ENCODE data around the gene ANKHD1. TPM values are rescaled to one million over a fixed set of nuclear protein-coding genes. Genes with fewer than 3 reads are reported as not detected.

ANKHD1 gene
- total and polyA plus RNA-seq, 9 of the 15 experiments (the other 6 are each of a cell fraction or from before 2014, with no cell fraction given), result 38.9 to 138 (median 78.7) TPM

- TF ChIP-seq, protein P1, sequence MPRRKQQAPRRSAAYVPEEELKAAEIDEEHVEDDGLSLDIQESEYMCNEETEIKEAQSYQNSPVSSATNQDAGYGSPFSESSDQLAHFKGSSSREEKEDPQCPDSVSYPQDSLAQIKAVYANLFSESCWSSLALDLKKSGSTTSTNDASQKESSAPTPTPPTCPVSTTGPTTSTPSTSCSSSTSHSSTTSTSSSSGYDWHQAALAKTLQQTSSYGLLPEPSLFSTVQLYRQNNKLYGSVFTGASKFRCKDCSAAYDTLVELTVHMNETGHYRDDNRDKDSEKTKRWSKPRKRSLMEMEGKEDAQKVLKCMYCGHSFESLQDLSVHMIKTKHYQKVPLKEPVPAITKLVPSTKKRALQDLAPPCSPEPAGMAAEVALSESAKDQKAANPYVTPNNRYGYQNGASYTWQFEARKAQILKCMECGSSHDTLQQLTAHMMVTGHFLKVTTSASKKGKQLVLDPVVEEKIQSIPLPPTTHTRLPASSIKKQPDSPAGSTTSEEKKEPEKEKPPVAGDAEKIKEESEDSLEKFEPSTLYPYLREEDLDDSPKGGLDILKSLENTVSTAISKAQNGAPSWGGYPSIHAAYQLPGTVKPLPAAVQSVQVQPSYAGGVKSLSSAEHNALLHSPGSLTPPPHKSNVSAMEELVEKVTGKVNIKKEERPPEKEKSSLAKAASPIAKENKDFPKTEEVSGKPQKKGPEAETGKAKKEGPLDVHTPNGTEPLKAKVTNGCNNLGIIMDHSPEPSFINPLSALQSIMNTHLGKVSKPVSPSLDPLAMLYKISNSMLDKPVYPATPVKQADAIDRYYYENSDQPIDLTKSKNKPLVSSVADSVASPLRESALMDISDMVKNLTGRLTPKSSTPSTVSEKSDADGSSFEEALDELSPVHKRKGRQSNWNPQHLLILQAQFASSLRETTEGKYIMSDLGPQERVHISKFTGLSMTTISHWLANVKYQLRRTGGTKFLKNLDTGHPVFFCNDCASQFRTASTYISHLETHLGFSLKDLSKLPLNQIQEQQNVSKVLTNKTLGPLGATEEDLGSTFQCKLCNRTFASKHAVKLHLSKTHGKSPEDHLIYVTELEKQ (CRISPR knock-in tag; IDR thresholded peaks at IDR 0.05), result no peak
- TF ChIP-seq CREM (IDR thresholded peaks at IDR 0.05; ENCODE audit: low read depth) (peak; percentile 49), PTRF (tag; IDR thresholded peaks at IDR 0.05) (no peak), U2AF2 (optimal IDR thresholded peaks at IDR 0.05; ENCODE audit: low read depth, low read length) (no peak), ZNF274 (IDR thresholded peaks at IDR 0.05; ENCODE audit: borderline replicate concordance, low read depth, low read length) (no peak), TBP (optimal IDR thresholded peaks at IDR 0.05; ENCODE audit: low read depth, low read length) (peak; percentile 76), ZNF324 (CRISPR knock-in tag; IDR thresholded peaks at IDR 0.05) (no peak; the same call in 1 of the 2 replicates), ZNF830 (CRISPR knock-in tag; IDR thresholded peaks at IDR 0.05) (no peak), MECOM (CRISPR knock-in tag; IDR thresholded peaks at IDR 0.05) (no peak; the same call in 1 of the 2 replicates), ZNF644 (tag; IDR thresholded peaks at IDR 0.05; ENCODE audit: low read depth) (no peak), PCBP2 (IDR thresholded peaks at IDR 0.05; ENCODE audit: low read depth, low read length, poor library complexity, severe bottlenecking) (no peak), BCL6 (CRISPR knock-in tag; IDR thresholded peaks at IDR 0.05) (no peak), ZFPM2 (CRISPR knock-in tag; IDR thresholded peaks at IDR 0.05) (no peak), TOE1 (IDR thresholded peaks at IDR 0.05; ENCODE audit: borderline replicate concordance) (no peak), TOE1 (CRISPR knock-in tag; IDR thresholded peaks at IDR 0.05; ENCODE audit: borderline replicate concordance, low read depth) (no peak), HDAC2 (IDR thresholded peaks at IDR 0.05) (peak; percentile 73), CTCF (IDR thresholded peaks at IDR 0.05 in 2 of 3, conservative IDR thresholded peaks at IDR 0.05 in 1 of 3; ENCODE audit: insufficient read depth in 2 of 3, low read depth in 1 of 3, low read length in 3 of 3) (no peak), HNRNPH1 (optimal IDR thresholded peaks at IDR 0.05; ENCODE audit: low read depth, low read length) (no peak), DPF2 (IDR thresholded peaks at IDR 0.05) (no peak), E2F1 (CRISPR knock-in tag; IDR thresholded peaks at IDR 0.05) (peak; percentile 89; the same call in 1 of the 2 replicates), ZNF146 (CRISPR knock-in tag; IDR thresholded peaks at IDR 0.05; ENCODE audit: unreplicated experiment) (no peak)
- TF ChIP-seq, protein P2, sequence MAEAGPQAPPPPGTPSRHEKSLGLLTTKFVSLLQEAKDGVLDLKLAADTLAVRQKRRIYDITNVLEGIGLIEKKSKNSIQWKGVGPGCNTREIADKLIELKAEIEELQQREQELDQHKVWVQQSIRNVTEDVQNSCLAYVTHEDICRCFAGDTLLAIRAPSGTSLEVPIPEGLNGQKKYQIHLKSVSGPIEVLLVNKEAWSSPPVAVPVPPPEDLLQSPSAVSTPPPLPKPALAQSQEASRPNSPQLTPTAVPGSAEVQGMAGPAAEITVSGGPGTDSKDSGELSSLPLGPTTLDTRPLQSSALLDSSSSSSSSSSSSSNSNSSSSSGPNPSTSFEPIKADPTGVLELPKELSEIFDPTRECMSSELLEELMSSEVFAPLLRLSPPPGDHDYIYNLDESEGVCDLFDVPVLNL (CRISPR knock-in tag; IDR thresholded peaks at IDR 0.05; ENCODE audit: low read depth), result no peak; the same call in 1 of the 2 replicates
These were observed 787 bp upstream of the ANKHD1 start (continued) for GRCh38 chr5:140400730-140401361.
